Measurements from ENCODE around the gene PSME3IP1.

- peak in 1 of 3 experiments; percentile 28; a peak in 1 of 6 replicates for TF ChIP-seq CTCF (IDR thresholded peaks at IDR 0.05 in 2 of 3, conservative IDR thresholded peaks at IDR 0.05 in 1 of 3; ENCODE audit: insufficient read depth in 2 of 3, low read depth in 1 of 3, low read length in 3 of 3)
- TF ChIP-seq RERE (CRISPR knock-in tag; IDR thresholded peaks at IDR 0.05; ENCODE audit: borderline replicate concordance) = no peak
- TF ChIP-seq ZBTB1 (CRISPR knock-in tag; IDR thresholded peaks at IDR 0.05; ENCODE audit: borderline replicate concordance, low read depth) = no peak
- no peak for TF ChIP-seq RBM34 (IDR thresholded peaks at IDR 0.05; ENCODE audit: borderline replicate concordance, insufficient read depth, low read length)
- TF ChIP-seq HDAC6 (IDR thresholded peaks at IDR 0.05; ENCODE audit: low read depth, low read length) = no peak
- no peak for TF ChIP-seq MED1 (CRISPR knock-in tag; IDR thresholded peaks at IDR 0.05; ENCODE audit: borderline replicate concordance)
- no peak for TF ChIP-seq POLR2A (conservative IDR thresholded peaks at IDR 0.05)
- no peak for TF ChIP-seq YY1 (IDR thresholded peaks at IDR 0.05; ENCODE audit: borderline replicate concordance in 1 of 3, control insufficient read depth in 1 of 3, extremely low read depth in 1 of 3, insufficient read depth in 3 of 3, insufficient read length in 1 of 3, insufficient replicate concordance in 2 of 3, low read depth in 1 of 3, low read length in 2 of 3)
- TF ChIP-seq ZNF316 (IDR thresholded peaks at IDR 0.05) = no peak
- no peak for TF ChIP-seq TEAD2 (tag; IDR thresholded peaks at IDR 0.05)
These were observed 40.5 kb downstream of the PSME3IP1 start for GRCh38 chr16:57145046-57146021.

Measured in K562 (cell line).